ENCODE data around the gene CCL4.
"Not testable (repeated sequence)": the region's sequence is repeated elsewhere in the genome, so short reads cannot be mapped to it uniquely, and the experiment has no call there.

Gene CCL4

DNA sequence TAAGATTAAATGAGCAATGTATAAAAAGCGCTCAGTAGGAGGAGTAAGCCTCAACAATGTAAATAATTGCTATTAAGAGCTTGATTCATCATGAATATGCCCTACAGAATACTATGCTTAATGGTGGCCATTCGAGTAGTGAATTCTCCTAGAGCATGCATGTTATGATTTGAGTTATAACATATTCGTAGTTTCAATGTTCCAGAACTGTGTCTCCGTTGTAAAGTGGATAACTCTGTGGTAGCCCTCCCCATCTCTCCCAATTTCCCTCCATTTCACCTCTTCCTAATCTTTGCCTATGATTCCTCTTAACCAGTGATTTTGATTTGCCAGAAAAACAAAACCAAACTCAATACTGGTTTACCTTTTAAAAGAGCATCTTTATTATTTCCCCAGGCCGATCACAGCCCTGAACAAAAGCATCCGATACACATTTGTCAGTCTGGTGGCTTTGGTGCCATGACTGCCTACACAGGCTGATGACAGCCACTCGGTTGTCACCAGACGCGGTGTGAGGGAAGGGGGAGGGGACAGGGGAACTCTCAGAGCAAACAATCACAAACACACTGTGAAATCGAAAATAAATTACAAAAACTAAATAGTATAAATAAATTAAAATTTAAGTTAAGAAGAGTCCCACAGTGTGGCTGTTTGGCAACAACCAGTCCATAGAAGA lies 15.6 kb upstream of the CCL4 start:
- DNase-seq (ENCODE audit: low spot score), result peak; percentile 58

DNA sequence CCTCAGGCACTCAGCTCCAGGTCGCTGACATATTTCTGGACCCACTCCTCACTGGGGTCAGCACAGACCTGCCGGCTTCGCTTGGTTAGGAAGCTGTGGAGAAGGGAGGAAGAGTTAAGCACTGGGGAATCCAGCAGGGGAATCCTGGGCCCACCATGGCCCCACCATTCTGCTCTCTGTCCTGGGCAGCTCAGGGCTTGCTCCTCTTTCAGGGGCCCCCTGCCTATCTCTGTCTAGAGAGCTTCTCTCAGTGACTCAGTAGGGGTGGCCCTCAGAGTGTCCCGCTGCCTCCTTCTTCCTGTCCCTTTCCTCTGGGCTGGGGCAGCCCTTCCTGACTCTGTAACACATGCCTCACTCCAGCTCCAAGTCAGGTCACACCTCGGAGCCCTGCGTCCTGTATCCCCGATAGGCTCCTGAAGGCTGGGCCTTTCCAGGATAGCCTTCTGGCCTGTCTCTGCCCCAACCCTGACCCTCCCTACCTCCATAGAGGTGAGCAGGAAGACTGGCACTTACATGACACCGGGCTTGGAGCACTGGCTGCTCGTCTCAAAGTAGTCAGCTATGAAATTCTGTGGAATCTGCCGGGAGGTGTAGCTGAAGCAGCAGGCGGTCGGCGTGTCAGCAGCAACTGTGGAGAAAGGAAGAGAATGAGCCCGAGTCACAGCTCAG lies 14.8 kb upstream of the CCL4 start:
- DNase-seq (ENCODE audit: low spot score), result no peak

DNA sequence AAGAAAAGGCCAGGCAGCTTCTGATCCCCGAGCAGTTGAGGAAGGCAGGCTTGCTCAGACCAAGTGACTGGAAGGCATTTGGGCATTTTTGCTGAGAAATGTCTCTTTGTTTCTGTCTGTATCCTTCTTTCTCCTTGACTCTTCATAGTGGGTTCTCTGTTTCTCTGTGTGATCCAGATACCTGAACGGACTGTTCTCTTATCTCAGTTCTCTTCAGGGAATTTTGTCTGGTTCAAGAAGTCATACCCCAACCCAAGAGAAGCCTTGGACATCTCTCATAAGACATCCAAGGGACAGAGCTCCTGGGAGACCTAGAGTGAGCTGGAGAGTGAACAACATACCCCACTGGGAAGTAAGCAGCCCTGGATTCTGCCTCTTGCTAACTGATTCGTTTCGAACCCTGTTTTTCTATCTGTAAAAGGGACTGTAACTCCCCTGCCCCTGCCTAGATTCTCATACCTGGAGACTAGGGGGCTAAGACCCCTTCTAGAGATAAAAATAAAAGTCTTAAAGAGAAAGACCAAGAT lies 14.2 kb upstream of the CCL4 start:
- no peak for DNase-seq (ENCODE audit: low spot score)

DNA sequence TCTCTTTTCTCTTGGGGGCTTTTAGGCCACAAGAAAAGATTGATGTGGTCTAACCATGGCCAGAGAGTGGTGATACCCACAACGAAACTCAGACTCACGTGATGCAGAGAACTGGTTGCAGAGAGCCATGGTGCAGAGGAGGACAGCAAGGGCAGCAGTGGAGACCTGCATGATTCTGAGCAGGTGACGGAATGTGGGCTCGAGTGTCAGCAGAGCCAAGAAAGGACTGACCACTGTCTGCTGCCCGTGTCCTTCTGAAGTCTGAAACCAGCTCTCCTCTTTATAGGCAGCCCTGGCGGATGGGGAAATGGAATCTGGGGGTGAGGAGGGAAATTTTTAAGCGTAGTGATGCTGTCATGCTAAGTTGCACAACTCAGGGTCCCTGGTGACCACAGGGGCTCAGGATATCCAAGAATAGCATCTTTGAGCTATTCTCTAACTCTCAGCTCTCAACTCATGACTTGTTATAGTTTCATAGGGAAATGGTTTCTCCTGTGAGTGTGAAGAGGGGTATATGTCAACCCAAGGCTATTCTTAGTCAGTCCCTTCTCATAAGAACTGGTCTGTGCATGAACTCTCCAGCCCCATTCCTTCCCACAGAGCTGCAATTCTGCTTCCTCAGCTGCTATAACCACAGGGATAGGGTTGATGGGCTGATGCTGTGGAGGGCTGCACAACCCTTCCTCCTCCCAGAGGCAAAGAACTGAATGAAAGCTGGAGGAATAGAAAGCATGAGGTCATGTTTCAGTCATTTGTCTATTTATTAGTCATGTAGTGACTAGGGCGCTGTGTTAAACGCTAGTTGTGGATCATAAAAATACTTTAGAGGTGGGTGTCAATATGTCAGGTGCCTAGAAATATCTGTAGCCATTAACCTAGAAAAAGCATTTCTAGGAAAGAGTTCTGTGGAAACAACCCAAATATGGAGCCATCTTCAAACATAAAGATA lies 13.5 kb upstream of the CCL4 start, which contains the start of gene CCL3:
Gene CCL3, minus strand, starts transcription at position 256 of the 949 bp plus-strand sequence. Its CDS starts 85 bp downstream, at position 171.
- DNase-seq (ENCODE audit: low spot score), result peak; percentile 41

DNA sequence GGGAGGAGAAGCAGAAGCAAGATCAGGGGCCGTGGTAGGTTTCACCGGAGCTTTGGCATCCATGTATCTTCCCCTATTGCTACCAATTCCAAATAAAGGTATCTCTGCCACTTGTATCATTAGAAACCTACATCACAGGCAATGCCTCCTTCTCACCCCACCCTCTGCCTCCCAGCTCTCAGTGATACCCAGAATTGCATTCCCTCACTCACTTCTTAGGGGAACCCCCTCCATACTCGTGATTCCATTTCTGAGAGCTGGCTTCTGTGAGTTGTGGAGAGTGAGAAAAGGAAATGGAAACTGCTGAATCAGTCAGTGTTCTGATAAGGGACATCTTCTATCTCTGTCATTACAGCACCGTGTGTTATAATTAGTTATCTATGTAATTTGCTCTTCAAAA lies 11.4 kb upstream of the CCL4 start:
- DNase-seq (ENCODE audit: low spot score), result peak; percentile 64

DNA sequence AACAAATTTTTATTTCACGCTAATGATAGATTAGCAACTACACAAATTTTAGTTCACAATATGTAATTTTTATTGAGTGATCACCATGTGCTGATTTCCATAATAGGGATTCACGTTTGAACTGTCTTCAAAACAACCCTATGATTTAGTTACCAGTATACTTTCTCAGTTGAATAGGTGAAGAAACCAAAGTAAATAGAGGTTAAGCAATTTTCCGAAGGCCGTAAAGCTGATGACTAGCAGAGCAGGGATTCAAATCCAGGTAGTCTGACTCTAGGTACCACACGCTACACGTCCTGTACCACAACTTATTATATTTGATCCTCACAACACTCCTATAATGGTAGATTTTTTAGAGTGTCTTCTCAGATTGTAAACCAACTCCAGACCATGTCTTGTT lies 10.9 kb upstream of the CCL4 start:
- not testable (repeated sequence) for DNase-seq (ENCODE audit: low spot score)

DNA sequence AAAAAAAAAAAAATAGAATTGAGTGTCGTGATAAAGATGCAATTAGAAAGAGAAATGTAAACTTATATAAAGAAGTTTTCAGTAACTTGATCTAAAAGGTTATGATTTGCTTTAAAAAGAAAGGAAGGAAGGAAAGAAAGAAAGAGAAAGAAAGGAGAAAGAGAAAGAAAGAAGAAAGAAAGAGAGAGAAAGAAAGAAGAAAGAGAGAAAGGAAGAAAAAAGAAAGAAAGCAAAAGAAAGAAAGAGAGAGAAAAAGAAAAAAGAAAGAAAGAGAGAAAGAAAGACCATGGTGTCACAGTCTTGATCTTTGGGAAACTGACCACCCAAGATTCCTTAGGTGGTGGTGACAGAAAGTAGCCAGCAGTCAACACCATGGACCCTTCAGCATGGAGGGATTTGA lies 9.4 kb upstream of the CCL4 start:
- DNase-seq (ENCODE audit: low spot score), result no peak

DNA sequence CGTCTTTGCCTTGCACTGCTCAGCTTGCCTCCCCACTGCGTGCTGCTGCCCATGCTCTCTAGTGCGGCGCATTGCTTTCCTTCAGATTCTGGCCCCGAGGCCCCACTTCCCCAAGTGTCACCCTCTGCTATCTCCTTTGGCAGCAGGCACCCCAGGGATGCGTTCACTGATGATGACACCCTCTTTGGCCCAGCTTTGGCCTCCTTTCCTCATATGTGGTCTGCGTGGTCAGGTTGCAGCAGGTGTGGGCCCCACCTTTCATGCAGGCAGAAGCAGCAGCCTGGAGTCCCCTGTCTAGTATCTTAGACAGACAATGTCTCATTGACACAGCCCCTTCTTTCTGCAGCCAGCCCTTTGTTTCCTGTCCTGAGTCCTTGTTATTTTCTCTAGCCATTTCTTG lies 8.9 kb upstream of the CCL4 start:
- no peak for DNase-seq (ENCODE audit: low spot score)

DNA sequence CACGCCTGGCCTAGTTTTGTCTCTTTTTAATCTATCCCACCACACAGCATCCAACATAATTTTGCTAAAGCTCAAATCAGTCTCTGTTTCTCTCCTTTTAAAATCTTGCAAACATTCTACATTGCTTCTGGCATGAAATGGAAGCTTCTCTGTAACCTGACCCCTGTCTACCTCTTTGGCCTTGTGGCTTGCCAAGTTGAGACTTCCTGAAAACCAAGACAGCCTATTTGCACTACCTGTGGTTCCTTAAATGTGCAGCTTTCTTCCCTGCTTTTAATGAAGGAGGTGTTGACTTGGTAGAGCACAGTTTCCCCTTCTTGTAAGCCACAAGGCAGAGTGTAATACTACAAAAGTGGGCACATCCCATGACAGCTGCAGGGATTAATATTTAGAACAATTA lies 7.6 kb upstream of the CCL4 start:
- DNase-seq (ENCODE audit: low spot score), result no peak

DNA sequence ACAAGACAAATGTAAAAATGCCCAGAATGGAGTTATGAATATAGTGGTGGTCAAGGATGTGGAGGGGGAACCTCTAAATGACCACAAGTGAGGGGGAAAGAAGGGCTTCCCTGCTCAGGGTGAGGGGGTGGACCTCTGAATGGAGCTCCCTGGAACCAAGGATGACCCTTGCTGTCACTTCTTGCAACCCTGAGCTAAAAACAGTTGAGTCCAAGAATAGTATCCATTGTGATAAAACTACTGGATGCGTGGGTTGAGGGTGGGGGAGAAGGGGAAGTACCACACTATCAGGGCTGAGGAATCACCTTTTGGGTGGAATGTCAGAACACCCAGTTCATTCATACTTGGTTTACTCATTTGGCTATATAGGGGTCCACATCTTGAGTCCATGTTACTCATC lies 4.6 kb upstream of the CCL4 start:
- not testable (repeated sequence) for DNase-seq (ENCODE audit: low spot score)

DNA sequence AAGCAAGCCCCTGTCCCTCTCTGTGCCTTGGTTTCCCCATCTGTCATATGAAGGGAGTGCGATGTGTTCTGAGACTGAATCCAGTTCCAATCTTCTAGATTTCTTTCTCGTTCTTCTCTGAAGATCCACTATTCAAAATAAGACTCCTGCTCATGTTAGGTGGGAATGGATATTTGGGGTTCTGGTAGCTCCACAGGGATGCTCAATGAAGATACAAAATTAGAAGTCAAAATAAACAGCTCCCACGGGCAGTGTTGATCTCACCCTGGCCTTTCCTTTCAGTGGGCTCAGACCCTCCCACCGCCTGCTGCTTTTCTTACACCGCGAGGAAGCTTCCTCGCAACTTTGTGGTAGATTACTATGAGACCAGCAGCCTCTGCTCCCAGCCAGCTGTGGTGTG lies 619 bp downstream of the CCL4 start:
- not testable (repeated sequence) for DNase-seq (ENCODE audit: low spot score)

DNA sequence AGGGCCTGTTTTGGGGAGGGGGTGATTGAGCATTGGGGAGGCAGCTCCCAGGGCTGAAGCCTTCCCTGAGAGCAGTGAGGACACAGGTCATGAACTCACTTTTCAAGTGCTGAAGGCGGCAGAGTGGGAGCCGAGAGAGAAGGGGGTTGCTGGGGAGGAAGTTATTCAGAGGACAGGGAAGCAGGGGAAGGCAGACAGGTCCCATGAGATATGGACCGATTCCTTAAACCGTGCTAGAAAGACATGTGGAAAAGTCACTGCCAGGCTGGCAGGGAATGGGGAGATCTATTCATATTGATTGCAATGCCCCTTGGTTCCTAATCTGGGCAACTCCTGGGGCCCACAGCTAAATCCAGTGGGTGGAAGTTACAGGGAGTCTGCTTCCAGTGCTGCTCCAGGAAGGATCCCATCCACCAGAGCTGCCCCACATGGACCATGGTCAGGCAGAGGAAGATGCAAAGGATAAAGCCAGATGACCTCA lies 1.1 kb downstream of the CCL4 start:
- no peak for DNase-seq (ENCODE audit: low spot score)

DNA sequence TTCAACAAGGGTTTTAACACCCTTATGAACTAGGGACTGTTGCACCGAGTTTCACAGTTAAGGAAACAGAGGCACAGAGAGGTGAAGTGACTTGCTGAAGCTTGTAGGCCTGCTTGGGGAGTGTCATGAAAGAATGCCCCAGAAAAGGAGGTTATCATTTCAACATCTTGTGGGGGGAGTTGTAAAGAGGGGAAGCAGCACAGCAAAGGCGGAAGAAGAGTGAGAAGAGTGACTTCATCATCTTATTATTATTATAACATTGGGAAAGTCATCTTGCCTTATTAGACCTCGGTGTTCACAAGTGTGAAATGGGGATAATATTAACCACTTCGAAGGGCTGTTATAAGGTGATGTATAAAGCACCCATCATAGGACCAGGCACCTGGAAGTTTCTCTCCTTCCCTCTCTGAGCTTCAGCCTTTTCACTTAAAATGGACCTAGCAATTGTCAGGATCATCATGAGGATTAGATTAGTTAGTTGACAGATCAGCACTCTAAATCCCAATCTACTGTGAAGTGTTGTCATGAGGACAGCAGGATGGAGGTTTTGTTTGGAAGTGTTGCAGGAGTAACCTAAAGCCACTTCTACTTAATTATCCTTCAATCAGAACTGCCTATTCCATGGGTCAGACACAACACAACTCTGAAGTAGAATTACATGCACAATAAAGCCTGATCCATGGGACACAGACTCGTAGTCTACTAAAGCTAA lies 2.3 kb downstream of the CCL4 start:
- DNase-seq (ENCODE audit: low spot score), result no peak

DNA sequence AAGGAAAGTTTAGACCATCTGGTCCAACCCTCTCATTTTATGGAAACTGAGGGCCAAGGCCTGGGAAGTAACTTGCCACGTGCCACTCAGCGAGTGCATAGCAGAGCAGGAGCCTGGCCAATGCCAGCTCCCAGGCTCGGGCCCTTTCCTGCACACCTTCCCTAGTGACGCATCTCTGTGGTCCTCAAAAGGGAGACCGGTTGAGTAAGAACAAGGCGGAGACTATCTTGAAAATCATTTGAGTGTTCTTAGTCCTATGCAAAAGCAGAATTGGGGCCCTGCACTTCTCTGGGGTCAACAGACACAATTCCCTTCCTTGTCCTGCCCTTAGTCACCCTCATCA lies 2.8 kb downstream of the CCL4 start:
- DNase-seq (ENCODE audit: low spot score), result no peak

DNA sequence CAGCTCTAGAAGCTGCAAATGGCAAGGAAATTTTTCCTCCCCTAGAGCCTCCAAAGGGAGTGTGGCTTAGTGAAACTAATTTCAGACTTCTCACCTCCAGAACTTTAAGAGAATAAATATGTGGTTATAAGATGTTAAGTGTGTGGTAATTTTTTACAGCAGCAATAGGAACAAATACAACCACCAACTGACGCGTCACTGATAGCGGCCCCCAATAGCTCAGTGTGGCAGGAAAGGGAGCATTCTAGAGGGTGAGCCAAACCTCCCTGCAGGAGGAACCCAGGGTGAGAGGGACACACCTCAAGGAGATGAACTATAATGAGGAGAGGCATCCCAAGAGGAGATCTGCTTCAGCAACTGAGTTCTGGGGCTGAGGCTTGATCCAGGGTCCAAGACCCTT lies 4.0 kb downstream of the CCL4 start:
- DNase-seq (ENCODE audit: low spot score), result no peak

DNA sequence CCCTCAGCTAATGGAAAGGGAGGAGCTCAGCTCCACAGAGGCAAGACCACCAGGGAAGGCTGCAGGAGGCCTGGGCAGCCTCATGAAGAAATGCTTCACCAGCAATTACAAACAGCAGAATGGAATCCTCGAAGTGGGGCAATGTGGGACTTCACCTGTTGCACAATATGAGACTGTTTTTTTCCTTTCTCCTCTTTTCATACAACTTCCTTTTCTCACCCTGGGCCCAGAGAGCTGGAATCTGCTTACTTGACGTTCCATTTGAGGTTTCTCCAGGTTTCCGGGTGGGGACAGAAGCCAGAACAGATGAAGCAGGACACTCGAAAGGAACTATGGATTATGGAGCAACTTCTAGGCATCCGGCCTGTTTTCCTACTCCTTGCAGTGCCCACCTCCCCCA lies 4.6 kb downstream of the CCL4 start:
- DNase-seq (ENCODE audit: low spot score), result not testable (repeated sequence)

DNA sequence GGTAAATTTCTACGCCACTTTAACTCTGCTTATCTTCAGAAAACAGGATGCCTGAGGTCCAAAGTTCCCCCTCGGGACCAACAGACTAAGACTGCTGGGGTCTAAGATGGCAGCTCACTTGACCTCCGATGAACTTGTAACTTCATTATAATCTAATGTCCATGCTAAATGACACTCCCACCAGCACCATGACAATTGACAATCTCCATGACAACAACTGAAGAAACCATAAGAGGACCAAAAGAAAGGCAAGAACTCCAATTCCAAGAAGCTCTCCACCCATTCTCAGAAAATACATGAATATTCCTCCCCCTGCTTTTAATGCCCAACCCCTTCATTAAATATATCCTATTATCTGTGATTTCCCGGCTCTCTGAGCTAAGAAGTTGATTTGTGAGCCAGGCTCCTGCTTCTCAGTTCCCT lies 7.5 kb downstream of the CCL4 start:
- no peak for DNase-seq (ENCODE audit: low spot score)

DNA sequence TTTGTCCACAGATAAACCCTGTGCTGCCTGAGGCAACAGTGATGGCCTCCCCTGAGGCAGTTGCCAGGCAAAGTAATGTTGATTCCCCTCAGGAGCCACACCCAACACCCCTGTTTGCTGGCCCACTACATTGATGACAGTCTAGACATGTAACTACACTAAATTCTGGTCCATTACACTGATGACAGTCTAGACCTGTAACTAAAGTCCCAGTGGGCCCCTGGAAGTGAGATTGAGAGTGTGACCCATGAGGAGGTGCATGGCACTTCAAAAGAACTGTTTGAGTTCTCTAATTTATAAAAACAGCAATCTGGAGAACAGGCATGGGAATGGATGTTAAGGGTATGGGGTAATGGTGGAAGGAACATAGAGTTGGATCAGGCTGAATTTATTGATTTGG lies 8.9 kb downstream of the CCL4 start:
- no peak for DNase-seq (ENCODE audit: low spot score)

DNA sequence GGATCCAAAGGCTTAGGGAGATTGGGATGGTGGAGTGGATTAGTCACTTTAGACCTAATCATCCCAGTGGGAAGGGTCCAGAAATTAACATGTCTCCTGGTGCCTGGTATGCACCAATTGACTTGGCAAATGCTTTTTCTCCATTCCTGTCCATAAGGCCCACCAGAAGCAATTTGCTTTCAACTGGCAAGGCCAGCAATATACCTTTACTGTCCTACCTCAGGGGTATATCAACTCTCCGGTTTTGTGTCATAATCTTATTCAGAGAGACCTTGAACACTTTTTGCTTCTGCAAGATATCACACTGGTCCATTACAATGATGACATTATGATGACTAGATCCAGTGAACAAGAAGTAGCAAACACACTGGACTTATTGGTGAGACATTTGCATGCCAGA lies 9.5 kb downstream of the CCL4 start:
- DNase-seq (ENCODE audit: low spot score), result not testable (repeated sequence)

DNA sequence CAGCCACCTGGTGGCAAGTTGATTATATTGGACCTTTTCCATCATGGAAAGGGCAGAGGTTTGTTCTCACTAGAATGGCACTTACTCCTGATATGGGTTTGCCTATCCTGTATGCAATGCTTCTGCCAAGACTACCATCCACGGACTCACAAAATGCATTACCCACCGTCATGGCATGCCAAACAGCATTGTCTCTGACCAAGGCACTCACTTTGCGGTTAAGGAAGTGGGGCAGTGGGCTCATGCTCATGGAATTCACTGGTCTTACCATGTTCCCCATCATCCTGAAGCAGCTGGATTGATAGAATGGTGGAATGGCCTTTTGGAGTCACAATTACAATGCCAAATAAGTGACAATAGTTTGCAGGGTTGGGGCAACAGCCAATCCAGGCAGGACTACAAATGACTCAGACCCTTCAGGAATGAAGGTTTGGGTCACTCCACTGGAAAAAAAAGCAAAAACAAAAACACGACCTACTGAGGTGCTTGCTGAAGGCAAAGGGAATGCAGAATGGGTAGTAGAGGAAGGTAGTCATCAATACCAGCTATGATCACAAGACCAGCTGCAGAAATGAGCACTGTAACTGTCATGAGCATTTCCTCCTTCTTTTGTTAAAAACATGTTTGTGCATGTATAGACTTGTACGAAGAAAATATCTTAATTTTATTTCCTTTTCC lies 11.5 kb downstream of the CCL4 start:
- not testable (repeated sequence) for DNase-seq (ENCODE audit: low spot score)

DNA sequence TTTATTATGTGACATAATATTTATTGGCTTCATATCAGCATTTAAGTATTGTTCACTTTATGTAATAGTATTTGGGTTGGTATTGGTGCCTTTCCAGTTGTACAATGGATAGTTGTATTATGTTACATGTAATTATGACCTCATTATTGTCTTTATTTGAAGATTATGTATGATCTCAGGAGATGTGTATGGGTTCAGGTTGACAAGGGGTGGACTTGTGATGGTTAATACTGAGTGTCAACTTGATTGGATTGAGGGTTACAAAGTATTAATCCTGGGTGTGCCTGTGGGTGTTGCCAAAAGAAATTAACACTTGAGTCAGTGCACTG lies 12.0 kb downstream of the CCL4 start:
- not testable (repeated sequence) for DNase-seq (ENCODE audit: low spot score)
